Prostate gland (tissue), 2 donors: Measurements from ENCODE around the gene POLR3G. TPM values are rescaled to one million over a fixed set of nuclear protein-coding genes. Genes with fewer than 3 reads are reported as not detected.

Experiments
- DNase-seq: peaks from one replicate; pipeline ENCODE4 v3.0.0-alpha.2; 2019; ENCODE audit warnings: low spot score
- H3K27ac ChIP-seq, 2 donors: fragments of 200-600 bp; sonication (generic); 2 replicates each; pipeline ENCODE4 v1.5.1; 2017 to 2019
- H3K27me3 ChIP-seq: fragments of 200-600 bp; sonication (generic); replicated peaks from 2 replicates; pipeline ENCODE4 v1.5.1; 2019; ENCODE audit not compliant: insufficient read depth
- H3K36me3 ChIP-seq, 2 donors: fragments of 200-600 bp; sonication (generic); 1 replicate in 1 of 2; 2 replicates in 1 of 2; pipeline versions ENCODE4 v1.5.1 to v1.8.1; 2017 to 2019
- H3K4me1 ChIP-seq: fragments of 200-600 bp; sonication (generic); replicated peaks from 2 replicates; pipeline ENCODE4 v1.5.1; 2019
- H3K4me3 ChIP-seq, 2 donors: fragments of 200-600 bp; sonication (generic); 2 replicates each; pipeline ENCODE4 v1.5.1; 2017 to 2019
- H3K9me3 ChIP-seq: fragments of 200-600 bp; sonication (generic); 2 replicates; pipeline ENCODE4 v1.5.1; 2017
- POLR2A ChIP-seq: fragments of 450-650 bp; IDR thresholded peaks from one replicate; pipeline ENCODE4 v1.6.1; 2016; ENCODE audit warnings: antibody characterized with exemption, mild to moderate bottlenecking
- POLR2AphosphoS5 ChIP-seq: sonication (generic); formaldehyde crosslinking; IDR thresholded peaks from one replicate; pipeline ENCODE4 v1.6.1; 2017; ENCODE audit warnings: antibody characterized with exemption
- WGBS: methylation state at CpG from one replicate; pipeline ENCODE4 v1.1.5; 2018; 5-methylcytosine and 5-hydroxymethylcytosine counted together
- intact Hi-C: fragments of 100-400 bp; cut with DNase I; formaldehyde crosslinking; loops from one replicate; pipeline ENCODE4 v1.14.2; 2022
- total RNA-seq, 2 donors: library from RNA; depleted of rRNA; stranded (reverse); fragments of >200 nt; gene quantifications; one replicate each; pipeline ENCODE4 v1.1.0, GENCODE V29; 2016
- TF ChIP-seq, protein P1 (sequence below), 4 experiments: fragments of 200-600 bp in 2 of 4; fragments of 450-650 bp in 2 of 4; sonication (generic) in 2 of 4; IDR thresholded peaks; 1 replicate in 3 of 4; 2 replicates in 1 of 4; pipeline ENCODE4 v1.5.1; 2016 to 2019; ENCODE audit warnings: antibody characterized with exemption in 4 of 4, mild to moderate bottlenecking in 2 of 4, moderate library complexity in 2 of 4

Gene POLR3G
- total RNA-seq, 2 donors from 2014 or later, result 0.18 to 6.4 TPM

DNA sequence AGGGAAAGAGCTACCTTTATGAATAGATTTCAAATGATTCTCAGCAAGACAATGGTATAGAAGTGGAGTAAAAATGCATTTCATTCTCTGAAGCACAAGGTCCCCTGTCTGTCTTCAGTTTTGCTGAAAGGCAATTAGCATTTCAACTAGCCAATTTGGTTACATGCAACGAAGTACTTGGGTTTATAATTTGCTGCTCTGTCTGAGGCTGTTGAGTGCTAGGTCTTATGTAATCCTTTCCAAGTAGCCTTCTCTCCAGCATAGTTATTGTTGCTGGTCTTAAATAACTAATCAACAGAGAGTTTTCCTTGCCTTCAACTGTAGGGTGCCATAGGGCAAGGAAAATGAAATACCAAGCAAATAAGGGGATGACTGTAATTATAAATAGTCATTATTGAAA, 88.4 kb downstream of the POLR3G start:
- Histone ChIP-seq H3K4me1 (no peaks in the 10 kb centered on the region), H3K36me3 (no peaks in the 10 kb centered on the region), H3K9me3 (no peaks in the 10 kb centered on the region), H3K27ac (no peak overlapping the region), H3K4me3 (no peak overlapping the region), H3K27me3 (no peaks in the 10 kb centered on the region)
- 70% methylated on average over 1 of the region's 1 CpG for WGBS
- no peak for DNase-seq
- TF ChIP-seq POLR2A (no peak), POLR2AphosphoS5 (no peak)
- TF ChIP-seq, protein P1, sequence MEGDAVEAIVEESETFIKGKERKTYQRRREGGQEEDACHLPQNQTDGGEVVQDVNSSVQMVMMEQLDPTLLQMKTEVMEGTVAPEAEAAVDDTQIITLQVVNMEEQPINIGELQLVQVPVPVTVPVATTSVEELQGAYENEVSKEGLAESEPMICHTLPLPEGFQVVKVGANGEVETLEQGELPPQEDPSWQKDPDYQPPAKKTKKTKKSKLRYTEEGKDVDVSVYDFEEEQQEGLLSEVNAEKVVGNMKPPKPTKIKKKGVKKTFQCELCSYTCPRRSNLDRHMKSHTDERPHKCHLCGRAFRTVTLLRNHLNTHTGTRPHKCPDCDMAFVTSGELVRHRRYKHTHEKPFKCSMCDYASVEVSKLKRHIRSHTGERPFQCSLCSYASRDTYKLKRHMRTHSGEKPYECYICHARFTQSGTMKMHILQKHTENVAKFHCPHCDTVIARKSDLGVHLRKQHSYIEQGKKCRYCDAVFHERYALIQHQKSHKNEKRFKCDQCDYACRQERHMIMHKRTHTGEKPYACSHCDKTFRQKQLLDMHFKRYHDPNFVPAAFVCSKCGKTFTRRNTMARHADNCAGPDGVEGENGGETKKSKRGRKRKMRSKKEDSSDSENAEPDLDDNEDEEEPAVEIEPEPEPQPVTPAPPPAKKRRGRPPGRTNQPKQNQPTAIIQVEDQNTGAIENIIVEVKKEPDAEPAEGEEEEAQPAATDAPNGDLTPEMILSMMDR (IDR thresholded peaks at IDR 0.05), result no peak
- intact Hi-C loops, result no loop called here

Other genes starting within 250 kb of the POLR3G start
- 10 to 100 TPM; 13.3 to 29.0 TPM for gene CETN3, start 65.1 kb upstream of the POLR3G start, total RNA-seq
- gene MBLAC2, start 93 bp upstream of the POLR3G start, total RNA-seq, result 10 to 100 TPM in 1 of 2 donors, 1 to 10 TPM in 1; 3.9 to 12.9 TPM
- gene LYSMD3, start 54.7 kb downstream of the POLR3G start, total RNA-seq, result 10 to 100 TPM; 11.8 to 18.0 TPM
- 10 to 100 TPM; 16.4 to 20.9 TPM for gene ADGRV1, start 83.9 kb downstream of the POLR3G start, total RNA-seq